GM19438 (cell line): ENCODE measurements around the gene LCK.
"Not testable (repeated sequence)": the region's sequence is repeated elsewhere in the genome, so short reads cannot be mapped to it uniquely, and the experiment has no call there.

Experiments used
- ATAC-seq: cut with Tn5 transposase; IDR thresholded peaks from one replicate; pipeline ENCODE4 v1.9.1; 2021; ENCODE audit warnings: low read depth; ENCODE audit not compliant: unreplicated experiment

Gene LCK

GRCh38 chr1:32239337-32239736 lies 11.7 kb upstream of the LCK start:
- ATAC-seq = no peak

- no peak for ATAC-seq
Measured at GRCh38 chr1:32239790-32240139, 11.3 kb upstream of the LCK start.

GRCh38 chr1:32240140-32240951 lies 10.7 kb upstream of the LCK start:
- no peak for ATAC-seq

GRCh38 chr1:32241001-32241763 lies 9.9 kb upstream of the LCK start:
- ATAC-seq = no peak

GRCh38 chr1:32242341-32242851 lies 8.7 kb upstream of the LCK start:
- no peak for ATAC-seq

DNA sequence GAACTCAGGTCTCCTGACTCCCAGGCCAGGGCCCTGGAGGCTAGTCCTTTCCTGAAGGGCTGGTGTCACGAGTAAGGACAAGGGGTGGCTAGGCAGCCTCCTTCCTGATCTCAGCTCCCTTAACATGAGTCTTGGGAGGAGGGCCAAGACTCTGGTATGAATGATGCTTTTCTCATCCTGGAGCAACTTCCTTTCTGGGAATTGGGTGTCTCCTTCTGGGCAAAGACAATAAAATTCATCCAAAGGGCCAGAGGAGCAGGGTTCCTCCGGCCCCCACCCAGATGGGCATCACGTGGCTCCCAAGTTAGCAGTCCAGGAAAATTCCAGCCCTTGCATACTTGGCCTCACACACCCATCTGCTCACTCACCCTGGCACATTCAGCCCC lies 4.2 kb upstream of the LCK start, which contains the start of gene FAM167B:
FAM167B (plus strand) TSS at position 335 of the 386 bp plus-strand sequence. CDS start 200 bp downstream, outside the sequence.
- no peak for ATAC-seq

GRCh38 chr1:32247452-32247851 lies 3.6 kb upstream of the LCK start:
- ATAC-seq = no peak

DNA sequence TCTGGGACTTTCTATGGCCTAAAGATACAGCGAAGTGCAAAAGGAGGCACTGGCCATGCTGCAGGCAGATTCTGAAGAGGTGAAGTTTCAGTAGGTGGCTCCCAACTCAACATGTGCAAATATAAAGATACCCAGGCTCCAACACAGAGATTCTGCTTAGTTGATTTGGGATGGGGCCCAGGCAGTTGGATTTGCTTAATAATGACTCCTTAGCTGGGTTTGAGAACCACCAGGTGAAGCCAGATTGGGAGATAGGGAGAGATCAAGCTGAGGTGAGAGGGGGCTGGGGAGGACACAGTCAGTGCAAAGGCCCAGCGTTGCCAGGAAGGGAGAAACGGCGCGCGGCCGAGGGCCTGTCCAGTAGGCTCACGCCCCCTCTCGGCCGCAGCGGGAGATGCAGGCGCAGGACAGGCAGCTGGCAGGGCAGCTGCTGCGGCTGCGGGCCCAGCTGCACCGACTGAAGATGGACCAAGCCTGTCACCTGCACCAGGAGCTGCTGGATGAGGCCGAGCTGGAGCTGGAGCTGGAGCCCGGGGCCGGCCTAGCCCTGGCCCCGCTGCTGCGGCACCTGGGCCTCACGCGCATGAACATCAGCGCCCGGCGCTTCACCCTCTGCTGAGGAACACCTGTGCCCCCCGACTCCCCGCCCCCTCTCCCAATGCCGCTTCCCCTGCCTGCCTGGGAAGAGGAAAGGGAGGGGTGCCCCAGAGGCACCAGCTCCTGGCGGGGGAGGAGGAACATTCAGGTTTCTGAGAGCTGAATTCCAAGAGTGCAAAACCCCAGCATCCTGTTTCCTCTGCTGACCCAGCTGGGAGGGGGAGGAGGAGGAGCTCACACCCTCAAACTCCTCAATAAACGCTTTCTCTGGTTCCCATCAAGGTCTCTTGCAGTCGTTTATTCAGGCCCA lies 2.8 kb upstream of the LCK start:
- ATAC-seq = no peak

- ATAC-seq = peak; percentile 53
Measured at GRCh38 chr1:32249831-32250525, 1.1 kb upstream of the LCK start.

GRCh38 chr1:32255072-32256071 lies 4.3 kb downstream of the LCK start:
- no peak for ATAC-seq

DNA sequence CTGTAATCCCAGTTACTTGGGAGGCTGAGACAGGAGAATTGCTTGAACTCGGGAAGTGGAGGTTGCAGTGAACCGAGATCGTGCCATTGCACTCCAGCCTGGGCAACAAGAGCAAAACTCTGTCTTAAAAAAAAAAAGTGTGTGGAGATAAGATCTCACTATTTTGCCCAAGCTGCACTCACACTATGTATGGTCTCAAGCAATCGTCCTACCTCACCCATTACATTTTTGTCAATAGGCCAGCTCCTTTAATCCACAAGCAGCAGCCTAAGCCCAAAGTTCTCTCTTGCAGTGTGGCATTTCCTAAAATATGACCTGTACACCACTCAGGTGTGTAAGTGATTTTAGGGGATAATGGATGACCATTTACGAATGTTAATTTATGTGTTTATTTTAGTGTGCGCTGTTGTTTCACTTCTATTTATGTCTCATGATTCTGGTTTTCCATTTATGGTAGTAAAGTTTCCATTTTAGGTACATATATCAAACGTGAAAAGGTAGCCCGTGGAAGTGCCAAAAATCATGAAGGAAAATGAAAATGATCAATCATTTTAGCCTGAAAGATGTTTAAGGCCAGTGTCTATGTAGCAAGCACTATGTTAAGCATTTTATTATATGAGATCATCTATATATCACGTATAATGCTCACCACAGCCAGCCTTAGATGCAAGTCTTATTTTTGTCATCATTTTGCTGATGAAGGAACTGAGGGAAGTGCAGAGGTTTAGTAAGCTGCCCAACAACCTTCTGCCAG lies 5.6 kb downstream of the LCK start:
- no peak for ATAC-seq

DNA sequence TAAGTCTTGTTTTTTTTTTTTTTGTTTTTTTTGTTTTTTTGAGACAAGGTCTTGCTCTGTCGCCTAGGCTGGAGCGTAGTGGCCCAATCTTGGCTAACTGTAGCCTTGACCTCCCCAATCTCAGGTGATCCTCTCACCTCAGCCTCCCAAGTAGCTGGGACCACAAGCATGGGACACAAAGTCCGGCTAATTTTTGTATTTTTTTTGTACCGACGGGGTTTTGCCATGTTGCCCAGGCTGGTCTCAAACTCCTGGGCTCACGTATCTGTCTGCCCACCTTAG lies 6.1 kb downstream of the LCK start:
- no peak for ATAC-seq

DNA sequence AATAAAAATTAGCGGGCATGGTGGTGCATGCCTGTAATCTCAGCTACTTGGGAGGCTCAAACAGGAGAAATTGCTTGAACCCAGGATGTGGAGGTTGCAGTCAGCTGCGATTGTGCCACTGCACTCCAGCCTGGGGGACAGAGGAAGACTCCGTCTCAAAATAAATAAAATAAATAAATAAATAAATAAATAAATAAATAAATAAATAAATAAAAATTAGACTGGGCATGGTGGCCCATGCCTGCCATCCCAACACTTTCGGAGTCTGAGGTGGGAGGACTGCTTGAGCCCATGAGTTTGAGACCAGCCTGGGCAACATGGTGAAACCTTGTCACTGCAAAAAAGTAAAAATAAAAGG lies 12.2 kb downstream of the LCK start:
- not testable (repeated sequence) for ATAC-seq

- no peak for ATAC-seq
Measured at GRCh38 chr1:32263744-32264143, 12.7 kb downstream of the LCK start.

DNA sequence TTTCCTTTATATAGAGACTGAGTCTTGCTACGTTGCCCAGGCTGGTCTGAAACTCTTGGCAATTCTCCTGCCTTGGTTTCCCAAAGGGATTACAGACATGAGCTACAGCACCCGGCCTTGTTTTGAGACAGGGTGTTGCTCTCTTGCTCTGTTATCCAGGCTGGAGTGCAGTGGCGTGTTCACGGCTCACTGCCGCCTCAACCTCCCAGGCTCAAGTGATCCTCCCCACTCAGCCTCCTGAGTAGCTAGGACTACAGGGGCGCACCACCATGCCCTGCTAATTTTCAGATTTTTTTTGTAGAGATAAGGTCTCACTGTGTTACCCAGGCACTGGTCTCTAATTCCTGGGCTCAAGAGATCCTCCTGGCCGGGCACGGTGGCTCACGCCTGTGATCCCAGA lies 14.8 kb downstream of the LCK start:
- no peak for ATAC-seq

DNA sequence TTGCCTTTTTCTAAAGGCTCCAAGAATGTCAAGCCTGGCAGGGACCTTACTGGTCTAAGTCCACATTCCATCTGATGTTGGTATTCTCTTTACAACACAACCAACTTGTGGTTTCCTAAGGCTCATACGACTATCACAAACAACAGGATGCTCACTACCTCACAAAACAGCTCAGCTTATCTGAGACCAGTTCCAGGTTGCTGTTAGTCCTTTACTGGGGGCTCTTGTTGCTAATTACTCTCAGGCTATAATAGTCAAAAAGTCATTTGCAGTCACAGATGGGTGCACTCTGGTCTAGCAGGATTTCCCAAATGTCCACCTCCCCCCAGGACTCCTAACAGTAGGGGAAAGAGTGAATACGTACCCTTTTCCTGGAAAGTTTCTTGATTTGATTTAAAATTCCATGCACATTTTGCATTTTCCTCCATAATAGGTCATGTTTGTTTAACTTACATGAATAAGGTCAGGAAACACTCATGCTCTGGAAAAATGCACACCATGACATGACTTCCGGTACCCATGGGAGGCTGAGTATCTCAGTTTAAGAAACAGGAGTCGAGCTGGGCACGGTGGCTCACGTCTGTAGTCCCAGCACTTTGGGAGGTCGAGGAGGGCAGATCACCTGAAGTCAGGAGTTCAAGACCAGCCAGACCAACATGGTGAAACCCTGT lies 16.0 kb downstream of the LCK start:
- no peak for ATAC-seq

DNA sequence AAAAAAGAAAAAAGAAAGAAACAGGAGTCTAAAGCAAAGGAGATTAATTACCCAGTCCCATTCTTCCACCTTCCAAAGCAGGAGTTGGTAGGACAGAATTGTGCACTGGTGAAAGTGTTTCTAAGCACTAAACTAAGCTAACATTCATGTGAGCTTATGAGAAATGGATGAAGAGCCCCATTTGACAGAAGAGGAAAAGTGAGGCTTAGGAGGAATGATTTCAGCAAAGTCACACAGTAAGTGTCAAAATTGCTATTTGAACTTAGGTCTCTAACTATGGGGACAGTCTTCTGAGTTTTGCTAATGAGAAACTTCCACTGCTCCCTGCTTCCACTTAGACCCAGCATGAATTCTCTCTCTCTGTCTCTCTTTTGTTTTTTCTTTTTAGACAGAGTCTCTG lies 18.7 kb downstream of the LCK start:
- no peak for ATAC-seq
